AG20443 (cell line): ENCODE data around the gene CACNB4.

Source experiments
- DNase-seq: peaks from one replicate; pipeline ENCODE4 v3.0.0; 2012; ENCODE audit warnings: low spot score, mixed read lengths

The CACNB4 gene

DNA sequence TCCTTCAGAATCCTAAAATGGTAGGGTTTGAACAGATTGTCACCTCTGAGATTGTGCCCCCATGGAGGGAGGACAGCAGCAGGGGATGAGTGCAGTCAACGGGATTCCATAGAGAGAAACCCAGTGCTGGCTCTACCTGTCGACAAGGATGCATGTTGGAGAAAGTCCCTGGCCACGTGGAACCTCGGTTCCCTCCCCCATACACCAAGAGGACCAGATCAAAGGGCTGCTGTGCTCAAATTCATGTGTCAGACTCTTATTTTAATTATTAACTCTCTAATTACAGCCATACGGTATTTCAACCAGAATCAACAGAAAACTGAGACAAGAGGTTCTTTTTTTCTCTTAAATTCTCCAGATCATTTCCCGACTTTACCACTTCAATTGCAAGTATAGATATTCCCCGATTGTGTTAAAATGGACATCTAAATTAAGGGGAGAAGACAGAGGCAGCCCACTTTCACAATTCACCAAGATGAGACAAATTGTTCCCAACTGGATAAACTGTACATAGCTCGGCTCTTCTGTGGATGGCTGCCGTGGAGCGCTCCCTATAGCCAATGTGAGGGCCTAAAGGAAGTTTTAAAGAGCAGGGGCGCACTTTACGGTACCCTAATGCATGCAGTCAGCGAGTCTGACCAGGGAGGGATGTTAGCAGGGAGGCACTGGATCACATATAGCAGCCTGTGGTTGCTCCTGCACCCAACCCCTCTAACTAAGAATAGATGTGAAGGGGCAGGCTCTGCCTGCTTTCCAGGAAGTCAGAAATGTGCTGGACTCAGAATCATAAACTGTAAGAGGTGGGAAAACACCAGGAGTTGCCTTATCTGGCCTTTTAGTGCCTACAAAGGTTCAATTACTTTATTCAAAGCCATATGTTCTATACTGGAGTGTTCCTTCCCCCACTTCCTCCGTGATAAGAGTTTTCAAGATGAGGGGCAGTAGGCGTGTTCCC lies 123.1 kb downstream of the CACNB4 start:
- no peak for DNase-seq

- DNase-seq, result no peak
These were observed 123.9 kb downstream of the CACNB4 start for GRCh38 chr2:151974988-151975387.

GRCh38 chr2:151973901-151974199 lies 125.0 kb downstream of the CACNB4 start:
- no peak for DNase-seq

DNA sequence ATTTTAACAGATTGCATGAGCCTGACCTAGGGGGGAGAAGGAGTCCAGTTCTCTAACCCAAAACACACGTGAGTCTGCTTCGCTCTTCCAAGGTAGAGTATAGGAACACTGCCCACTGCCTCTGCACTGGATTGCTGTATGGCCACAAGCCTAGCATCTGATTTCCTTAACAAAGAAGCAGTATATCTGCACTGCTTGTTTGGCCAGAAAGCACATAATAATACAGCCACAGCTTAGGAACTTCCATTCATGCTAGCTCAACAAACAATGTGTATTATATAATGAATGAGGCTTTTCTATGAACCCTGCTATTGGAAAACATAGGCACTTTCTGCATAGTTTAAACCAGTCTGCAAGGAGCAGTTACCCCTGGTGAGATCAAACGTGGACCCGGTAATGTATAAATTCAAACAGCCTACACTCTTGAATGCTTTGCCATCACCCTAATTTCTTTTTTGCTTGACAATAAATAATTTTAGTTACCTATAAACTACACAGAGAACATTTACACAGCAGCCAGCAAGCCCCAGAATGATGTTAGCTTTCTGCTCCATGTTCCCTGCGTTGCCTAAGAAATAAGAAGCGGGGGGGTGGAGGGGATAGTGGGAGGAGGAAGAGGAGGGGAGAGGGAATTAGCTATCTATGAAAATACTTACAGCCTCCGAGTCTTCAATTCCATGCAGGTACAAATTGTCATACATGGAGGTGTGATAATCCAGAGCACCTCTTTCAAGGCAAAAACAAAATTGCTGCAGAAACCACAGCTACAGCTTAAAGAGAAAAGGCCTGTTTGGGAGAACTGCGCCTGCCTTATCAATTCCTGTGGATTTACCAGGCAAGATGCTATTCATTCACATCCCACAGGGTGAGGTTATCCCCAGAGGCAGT lies 125.6 kb downstream of the CACNB4 start:
- DNase-seq, result no peak

GRCh38 chr2:151972241-151973012 lies 126.4 kb downstream of the CACNB4 start:
- DNase-seq, result no peak

DNA sequence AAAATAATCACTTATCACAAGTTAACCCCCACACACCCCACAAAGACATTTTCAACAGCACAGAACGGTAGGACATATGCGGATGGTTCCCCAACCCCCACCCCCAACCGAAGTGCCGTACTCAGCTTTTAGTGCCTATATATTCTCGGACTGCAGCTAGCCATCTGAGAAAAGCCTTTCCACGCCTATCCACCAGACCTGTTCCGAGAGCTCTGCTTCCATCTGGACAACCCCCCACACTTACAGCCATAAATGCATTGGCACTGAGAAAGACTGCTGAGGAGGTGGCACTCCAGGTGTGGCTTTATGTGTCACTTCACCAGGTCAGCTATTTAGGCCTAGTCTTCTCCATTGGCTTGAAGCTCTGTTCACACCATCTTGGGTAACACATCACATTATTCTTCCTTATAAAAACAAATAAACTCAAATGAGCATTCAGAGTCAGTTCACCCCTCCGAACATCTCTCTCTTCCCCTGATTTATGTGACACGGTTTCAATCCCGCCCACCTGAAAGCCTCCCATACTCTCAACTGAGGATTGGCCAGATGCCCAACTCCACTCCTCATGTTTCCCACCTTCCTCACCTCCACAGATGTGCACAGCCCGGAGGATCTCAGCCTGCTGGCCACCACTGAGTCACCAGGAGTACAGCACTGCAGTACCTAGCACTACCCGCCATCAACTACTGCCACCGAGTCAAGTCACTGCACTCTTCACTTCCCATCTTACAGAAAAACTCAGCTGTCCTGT lies 127.4 kb downstream of the CACNB4 start:
- no peak for DNase-seq

GRCh38 chr2:151968770-151969470 lies 129.9 kb downstream of the CACNB4 start:
- no peak for DNase-seq

GRCh38 chr2:151967829-151968722 lies 130.8 kb downstream of the CACNB4 start:
- DNase-seq, result no peak

DNA sequence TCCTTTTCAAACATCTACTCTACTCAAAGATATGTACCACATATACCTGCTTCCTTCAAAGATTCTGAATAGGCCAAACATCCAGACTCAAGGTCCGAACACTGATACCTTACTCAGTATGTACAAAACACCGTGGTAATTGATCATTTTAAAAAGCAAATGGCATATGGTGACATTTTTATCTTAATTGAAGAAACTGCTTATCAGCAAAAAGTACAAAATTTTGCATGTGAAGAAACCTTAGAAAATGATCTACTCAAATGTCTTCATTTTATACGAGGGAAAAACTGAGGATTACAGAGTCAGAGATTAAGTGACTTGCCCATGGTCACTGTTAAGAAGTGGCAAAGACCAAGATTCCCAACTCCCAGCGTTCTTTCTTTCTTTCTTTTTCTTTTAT lies 133.0 kb downstream of the CACNB4 start:
- no peak for DNase-seq

- no peak for DNase-seq
These were observed 137.3 kb downstream of the CACNB4 start for GRCh38 chr2:151961558-151961957.

GRCh38 chr2:151959238-151959637 lies 139.6 kb downstream of the CACNB4 start:
- no peak for DNase-seq

DNA sequence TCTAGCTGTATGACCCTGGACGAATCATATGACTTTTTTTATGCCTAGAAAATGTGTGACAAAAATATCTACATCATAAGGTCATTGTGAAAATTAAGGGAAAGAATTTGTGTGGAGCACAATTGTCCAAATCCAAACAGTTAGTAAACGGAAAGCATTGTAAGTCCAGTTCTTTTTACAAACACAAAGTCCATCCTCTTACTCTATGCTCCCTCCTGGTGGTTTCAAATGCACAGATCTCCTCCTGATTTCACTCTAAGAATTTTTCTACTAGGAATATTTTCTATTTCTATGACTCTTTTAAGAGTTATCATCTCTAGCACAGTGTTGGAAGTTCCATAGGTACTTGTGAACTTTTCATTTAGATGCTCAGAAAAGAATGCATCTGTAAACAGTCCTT lies 145.4 kb downstream of the CACNB4 start:
- DNase-seq, result no peak

DNA sequence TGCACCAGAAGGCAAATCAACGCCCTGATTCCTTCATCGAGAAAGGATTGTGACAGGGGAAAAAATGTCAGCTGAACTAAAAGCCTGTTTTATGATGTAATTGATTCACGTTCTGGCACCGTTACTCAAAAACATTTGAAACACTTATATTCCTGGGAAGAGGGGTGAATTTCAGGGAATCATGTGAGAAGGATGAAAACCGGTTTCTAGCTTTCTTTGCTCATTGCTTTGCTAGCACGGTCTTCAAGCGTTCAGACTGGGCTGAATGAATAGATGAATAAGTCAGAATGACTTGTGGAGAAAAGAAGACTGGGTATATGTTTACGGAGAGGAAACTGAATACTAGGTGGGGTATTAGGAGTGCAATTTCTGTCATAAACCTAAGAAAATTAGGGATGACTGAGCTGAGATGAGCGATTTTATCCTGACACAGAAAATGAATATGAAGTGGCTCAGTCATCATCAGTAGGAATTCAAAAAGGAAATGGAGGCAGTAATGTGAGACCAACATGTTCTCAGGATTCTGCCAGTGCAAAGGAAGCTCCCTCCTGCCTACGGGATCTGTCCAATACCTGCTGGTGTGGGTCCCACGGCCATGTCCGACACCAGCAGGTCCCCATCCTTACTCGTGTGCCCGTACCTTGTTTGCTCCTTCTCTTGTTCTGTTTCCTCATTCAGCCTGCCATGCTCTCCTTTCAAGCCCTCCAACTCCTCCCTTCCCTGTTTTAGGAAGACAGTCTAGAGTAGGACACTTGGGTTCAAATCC lies 146.0 kb downstream of the CACNB4 start:
- DNase-seq, result no peak

DNA sequence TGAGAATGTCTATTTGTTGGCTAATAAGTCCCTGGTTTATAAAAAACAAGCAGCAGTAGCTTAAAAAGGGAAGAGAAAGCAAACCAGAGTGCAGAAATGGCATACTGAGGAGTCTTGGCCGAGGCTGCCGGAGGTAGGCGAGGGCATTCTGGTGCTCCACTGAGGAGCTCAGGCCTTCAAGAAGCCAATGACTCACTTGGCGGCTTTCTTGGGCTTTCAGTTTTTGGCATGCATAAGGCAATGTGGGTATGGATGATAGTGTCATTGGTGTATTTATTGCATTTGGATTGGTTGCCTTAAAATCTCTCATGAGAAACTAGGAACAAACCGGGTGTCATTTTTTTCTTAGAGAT lies 151.1 kb downstream of the CACNB4 start:
- peak; percentile 33 for DNase-seq

- peak; percentile 43 for DNase-seq
These were observed 151.7 kb downstream of the CACNB4 start for GRCh38 chr2:151946899-151947812.

DNA sequence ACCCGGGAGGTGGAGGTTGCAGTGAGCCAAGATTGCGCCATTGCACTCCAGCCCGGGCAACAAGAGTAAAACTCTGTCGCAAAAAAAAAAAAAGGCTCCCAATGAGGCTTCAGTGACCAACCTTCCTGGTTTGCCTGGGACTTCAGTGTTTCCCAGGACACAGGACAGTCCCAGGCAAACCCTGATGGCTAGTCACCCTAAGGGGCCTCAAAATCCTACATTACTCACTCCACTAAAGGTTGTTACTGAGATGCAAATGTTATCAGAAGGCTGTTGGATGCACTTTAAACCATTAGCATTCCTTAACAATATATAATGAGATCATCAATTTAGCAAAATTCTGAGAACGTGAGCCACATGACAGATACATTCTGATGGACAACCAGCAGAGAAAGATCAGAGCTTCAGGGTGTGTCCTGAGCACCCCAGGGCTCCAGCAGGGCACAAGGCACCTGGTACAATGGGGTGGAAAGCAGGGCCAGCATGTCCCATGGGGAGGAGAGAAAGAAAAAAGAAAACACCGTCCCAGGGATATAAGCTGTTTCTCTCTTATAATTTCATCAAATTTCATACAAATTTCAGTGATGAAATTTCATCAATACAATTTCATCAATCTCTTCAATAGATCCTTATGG lies 152.5 kb downstream of the CACNB4 start:
- no peak for DNase-seq

- DNase-seq, result no peak
These were observed 153.2 kb downstream of the CACNB4 start for GRCh38 chr2:151945602-151946001.

- DNase-seq, result no peak
These were observed 153.7 kb downstream of the CACNB4 start for GRCh38 chr2:151945186-151945585.
